C4-2B (cell line): ENCODE results near the gene TTC22.

Source experiments
- H3K27ac ChIP-seq: fragments of 450-650 bp; 2 replicates; pipeline ENCODE4 v1.5.1; 2017
- ZFX ChIP-seq: fragments of 450-650 bp; IDR thresholded peaks from 2 replicates; pipeline ENCODE4 v1.6.1; 2017
- TF ChIP-seq, protein P1 (sequence below): fragments of 450-650 bp; conservative IDR thresholded peaks from 2 replicates; pipeline ENCODE4 v1.5.1; 2017; ENCODE audit warnings: mild to moderate bottlenecking

The TTC22 gene

DNA sequence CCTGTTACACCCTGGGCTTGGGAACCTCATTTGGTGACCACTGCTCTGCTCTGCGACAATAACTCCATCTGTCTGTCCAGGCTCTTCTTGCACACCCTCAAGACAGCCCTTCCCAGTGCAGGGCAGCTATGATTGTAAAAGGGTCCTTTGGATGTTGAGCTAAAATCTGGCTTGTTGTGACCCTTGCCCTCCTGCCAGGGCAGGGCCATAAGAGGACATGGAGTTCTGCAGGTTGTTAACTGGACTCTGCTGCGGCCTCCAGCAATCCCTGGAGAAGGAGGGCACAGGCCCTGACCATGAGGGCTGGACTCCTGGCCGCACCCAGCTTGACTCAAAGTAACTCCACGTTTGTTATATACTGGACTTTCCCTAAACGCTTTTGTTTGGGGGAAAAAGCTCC is 44.6 kb upstream of the TTC22 start:
- H3K27ac ChIP-seq, result no peak overlapping the region
- TF ChIP-seq, protein P1, sequence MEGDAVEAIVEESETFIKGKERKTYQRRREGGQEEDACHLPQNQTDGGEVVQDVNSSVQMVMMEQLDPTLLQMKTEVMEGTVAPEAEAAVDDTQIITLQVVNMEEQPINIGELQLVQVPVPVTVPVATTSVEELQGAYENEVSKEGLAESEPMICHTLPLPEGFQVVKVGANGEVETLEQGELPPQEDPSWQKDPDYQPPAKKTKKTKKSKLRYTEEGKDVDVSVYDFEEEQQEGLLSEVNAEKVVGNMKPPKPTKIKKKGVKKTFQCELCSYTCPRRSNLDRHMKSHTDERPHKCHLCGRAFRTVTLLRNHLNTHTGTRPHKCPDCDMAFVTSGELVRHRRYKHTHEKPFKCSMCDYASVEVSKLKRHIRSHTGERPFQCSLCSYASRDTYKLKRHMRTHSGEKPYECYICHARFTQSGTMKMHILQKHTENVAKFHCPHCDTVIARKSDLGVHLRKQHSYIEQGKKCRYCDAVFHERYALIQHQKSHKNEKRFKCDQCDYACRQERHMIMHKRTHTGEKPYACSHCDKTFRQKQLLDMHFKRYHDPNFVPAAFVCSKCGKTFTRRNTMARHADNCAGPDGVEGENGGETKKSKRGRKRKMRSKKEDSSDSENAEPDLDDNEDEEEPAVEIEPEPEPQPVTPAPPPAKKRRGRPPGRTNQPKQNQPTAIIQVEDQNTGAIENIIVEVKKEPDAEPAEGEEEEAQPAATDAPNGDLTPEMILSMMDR, result no peak
- TF ChIP-seq ZFX, result no peak

DNA sequence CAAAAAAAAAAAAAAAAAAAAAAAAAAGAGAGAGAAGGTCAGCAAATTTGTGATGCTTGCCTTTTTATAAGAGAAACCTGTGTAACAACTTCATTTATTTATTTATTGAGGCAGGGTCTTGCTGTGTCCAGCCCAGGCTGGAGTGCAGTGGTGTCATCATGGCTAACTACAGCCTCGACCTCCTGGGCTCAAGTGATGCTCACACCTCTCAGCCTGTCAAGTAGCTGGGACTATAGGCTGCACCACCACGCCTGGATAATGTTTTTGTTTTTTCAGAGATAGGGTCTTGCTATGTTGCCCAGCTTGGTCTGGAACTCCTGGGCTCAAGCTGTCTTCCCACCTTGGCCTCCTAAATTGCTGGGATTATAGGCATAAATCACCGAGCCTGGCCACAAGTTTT is 43.4 kb upstream of the TTC22 start:
- no peak overlapping the region for H3K27ac ChIP-seq
- TF ChIP-seq ZFX, result no peak
- TF ChIP-seq, protein P1, result no peak

DNA sequence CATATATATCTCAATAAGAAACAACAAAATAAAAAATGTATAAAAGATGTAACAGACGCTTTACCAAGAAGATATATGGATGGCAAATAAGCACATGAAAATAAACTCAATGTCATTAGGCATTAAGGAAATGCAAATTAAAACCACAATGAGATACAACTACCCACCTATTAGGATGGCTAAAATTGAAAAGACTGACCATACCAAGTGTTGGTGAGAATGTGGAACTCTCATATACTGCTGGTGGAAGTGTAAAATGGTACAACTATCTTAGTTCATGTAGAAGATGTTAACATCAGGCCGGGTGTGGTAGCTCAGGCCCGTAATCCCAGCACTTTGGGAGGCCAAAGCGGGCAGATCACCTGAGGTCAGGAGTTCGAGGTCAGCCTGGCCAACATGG is 42.3 kb upstream of the TTC22 start:
- TF ChIP-seq ZFX, result no peak
- TF ChIP-seq, protein P1, result no peak

DNA sequence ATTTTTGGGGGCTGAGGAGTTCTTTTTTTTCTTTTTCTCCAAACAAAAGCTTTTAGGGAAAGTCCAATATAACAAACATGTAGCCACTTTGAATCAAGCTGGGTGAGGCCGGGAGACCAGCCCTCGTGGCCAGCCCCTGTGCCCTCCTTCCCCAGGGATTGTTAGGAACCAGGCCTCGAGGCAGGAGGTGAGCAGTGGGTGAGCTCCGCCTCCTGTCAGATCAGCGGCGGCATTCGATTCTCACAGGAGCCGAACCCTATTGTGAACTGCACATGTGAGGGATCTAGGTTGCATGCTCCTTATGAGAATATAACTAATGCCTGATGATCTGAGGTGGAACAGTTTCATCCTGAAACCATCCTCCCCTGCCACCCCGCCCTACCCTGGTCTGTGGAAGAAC is 41.8 kb upstream of the TTC22 start:
- TF ChIP-seq ZFX, result no peak
- TF ChIP-seq, protein P1, result no peak
- no peak overlapping the region for H3K27ac ChIP-seq

More for the DNA sequence above, 42.3 kb upstream of the TTC22 start:
- no peak overlapping the region for H3K27ac ChIP-seq

DNA sequence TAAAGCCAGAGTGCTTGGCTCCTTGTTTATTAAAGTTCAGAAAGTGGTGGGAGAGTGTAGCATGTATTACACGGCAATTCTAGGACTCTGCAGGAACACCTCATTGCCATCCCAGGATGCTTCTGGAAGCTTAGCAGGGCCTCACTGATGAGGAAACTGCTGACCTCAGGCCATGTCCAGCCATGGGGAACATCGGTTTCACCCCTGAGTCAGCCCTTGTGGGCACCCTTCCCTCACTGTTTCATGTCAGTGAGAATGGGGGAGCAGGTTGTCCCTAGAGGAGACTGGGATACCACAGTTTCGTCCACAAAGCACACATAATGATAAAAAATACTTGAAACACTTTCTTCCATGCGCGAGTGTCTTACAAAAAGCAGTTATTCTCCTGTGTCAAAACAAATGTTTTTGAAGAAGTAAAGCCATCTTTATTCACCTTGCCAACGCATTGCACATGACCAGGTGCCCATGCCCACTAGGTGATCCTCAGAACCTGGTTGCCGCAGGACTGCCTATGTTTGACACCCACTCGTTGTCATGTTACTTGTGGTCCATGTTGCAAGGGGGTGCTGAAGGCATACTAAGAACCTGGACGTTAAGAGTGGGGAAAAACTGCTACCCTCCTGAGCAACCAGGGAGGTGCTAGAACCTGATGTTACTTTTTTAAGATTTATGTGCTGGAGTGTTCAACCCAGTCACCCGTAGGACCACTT is 41.2 kb upstream of the TTC22 start:
- no peak overlapping the region for H3K27ac ChIP-seq
- no peak for TF ChIP-seq ZFX
- TF ChIP-seq, protein P1, result no peak

DNA sequence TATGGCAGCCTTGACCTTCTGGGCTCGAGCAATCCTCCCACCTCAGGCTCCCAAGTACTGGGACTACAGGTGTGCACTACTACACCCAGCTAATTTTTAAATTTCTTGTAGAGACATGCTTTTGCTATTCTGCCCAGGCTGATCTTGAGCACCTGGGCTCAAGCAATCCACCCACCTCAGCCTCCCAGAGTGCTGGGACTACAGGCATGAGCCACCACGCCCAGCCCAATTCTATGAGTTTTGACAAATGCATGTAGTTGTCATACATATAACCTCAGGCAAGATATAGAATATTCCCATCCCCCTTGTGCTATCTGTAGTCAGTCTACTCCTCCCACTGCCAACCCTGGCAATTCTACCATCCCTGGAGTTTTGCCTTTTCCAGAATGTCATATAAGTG is 38.7 kb upstream of the TTC22 start:
- H3K27ac ChIP-seq, result no peak overlapping the region
- TF ChIP-seq, protein P1, result no peak
- no peak for TF ChIP-seq ZFX

DNA sequence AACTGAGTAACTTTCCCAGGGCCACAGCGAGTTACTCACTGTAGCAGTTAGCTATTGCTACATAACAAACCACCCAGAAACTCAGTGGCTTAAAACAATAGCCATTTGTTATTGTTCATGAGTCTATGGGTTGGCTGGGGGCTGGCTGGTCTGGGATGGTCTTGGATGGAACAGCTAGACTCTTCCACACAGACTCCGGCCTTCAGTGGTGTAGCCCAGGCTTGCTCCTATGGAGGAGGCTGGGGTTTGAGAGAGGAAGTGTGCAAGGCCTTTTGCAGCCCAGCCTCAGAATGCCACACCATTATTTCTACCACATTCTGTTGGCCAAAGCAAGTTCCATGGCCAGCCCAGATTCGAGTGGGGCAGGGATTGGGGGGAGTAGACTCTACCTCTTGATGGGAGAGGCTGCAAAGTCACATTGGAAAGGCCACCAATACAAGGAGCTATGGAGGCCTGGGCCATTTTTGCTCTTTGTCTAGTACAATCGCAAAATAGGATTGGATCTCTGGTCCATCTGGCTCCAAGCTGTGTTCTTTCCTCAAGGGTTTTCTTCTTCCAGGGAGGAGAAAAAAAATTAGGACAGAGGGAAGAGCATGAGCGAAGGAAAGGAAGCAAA is 37.5 kb upstream of the TTC22 start:
- TF ChIP-seq, protein P1, result no peak
- no peak overlapping the region for H3K27ac ChIP-seq
